HepG2 (cell line): ENCODE data around the gene RHBDF2. TPM values are rescaled to one million over a fixed set of nuclear protein-coding genes. Genes with fewer than 3 reads are reported as not detected.

Source experiments
- AGO1 ChIP-seq: fragments of 200-400 bp; formaldehyde crosslinking; IDR thresholded peaks from 2 replicates; pipeline ENCODE4 v1.6.1; 2017; ENCODE audit warnings: mild to moderate bottlenecking, low read depth, low read length, moderate library complexity; ENCODE audit not compliant: poor library complexity, severe bottlenecking
- ELF4 ChIP-seq: sonication (generic); formaldehyde crosslinking; IDR thresholded peaks from 2 replicates; pipeline ENCODE4 v1.5.0; 2020; ENCODE audit warnings: missing genetic modification reagents, mild to moderate bottlenecking, moderate library complexity, borderline replicate concordance
- KMT2A ChIP-seq: sonication (generic); formaldehyde crosslinking; IDR thresholded peaks from 2 replicates; pipeline ENCODE4 v1.4.0; 2020; ENCODE audit warnings: missing genetic modification reagents
- RELA ChIP-seq: sonication (generic); formaldehyde crosslinking; IDR thresholded peaks from 2 replicates; pipeline ENCODE4 v1.4.0; 2020; ENCODE audit warnings: missing genetic modification reagents
- REPIN1 ChIP-seq: sonication (generic); formaldehyde crosslinking; IDR thresholded peaks from 2 replicates; pipeline ENCODE4 v1.8.0; 2022; ENCODE audit warnings: missing genetic modification reagents, low read depth, mild to moderate bottlenecking, borderline replicate concordance
- RFX3 ChIP-seq: IDR thresholded peaks from 2 replicates; pipeline ENCODE4 v1.6.1; 2016; ENCODE audit warnings: missing biosample characterization, missing genetic modification reagents
- TAF1 ChIP-seq: sonication (generic); formaldehyde crosslinking; IDR thresholded peaks from 2 replicates; pipeline ENCODE4 v1.4.0; 2020; ENCODE audit warnings: missing genetic modification reagents
- TEAD3 ChIP-seq: optimal IDR thresholded peaks from 2 replicates; pipeline ENCODE3; 2016; ENCODE audit warnings: borderline replicate concordance
- ZBTB44 ChIP-seq: sonication (generic); formaldehyde crosslinking; IDR thresholded peaks from 2 replicates; pipeline ENCODE4 v1.4.0; 2020; ENCODE audit warnings: missing genetic modification reagents
- ZMYM4 ChIP-seq: sonication (generic); formaldehyde crosslinking; IDR thresholded peaks from 2 replicates; pipeline ENCODE4 v1.8.1; 2023; ENCODE audit warnings: mild to moderate bottlenecking, missing genetic modification reagents
- ZNF20 ChIP-seq: sonication (generic); formaldehyde crosslinking; IDR thresholded peaks from 2 replicates; pipeline ENCODE4 v1.4.0; 2020; ENCODE audit warnings: mild to moderate bottlenecking, moderate library complexity, missing genetic modification reagents
- ZNF331 ChIP-seq: sonication (generic); formaldehyde crosslinking; IDR thresholded peaks from 2 replicates; pipeline ENCODE4 v1.4.0; 2020; ENCODE audit warnings: missing genetic modification reagents
- ZNF333 ChIP-seq: sonication (generic); formaldehyde crosslinking; IDR thresholded peaks from 2 replicates; pipeline ENCODE4 v1.4.0; 2020; ENCODE audit warnings: mild to moderate bottlenecking, missing genetic modification reagents, borderline replicate concordance
- ZNF512B ChIP-seq: sonication (generic); formaldehyde crosslinking; IDR thresholded peaks from 2 replicates; pipeline ENCODE4 v1.5.1; 2020; ENCODE audit warnings: missing genetic modification reagents, mild to moderate bottlenecking, borderline replicate concordance
- ZNF7 ChIP-seq: IDR thresholded peaks from 2 replicates; pipeline ENCODE4 v1.6.1; 2016; ENCODE audit warnings: missing biosample characterization, missing genetic modification reagents
- ZNF772 ChIP-seq: sonication (generic); formaldehyde crosslinking; IDR thresholded peaks from 2 replicates; pipeline ENCODE4 v1.5.0; 2020; ENCODE audit warnings: mild to moderate bottlenecking, missing genetic modification reagents
- ZNF841 ChIP-seq: sonication (generic); formaldehyde crosslinking; IDR thresholded peaks from 2 replicates; pipeline ENCODE4 v1.8.1; 2023; ENCODE audit warnings: missing genetic modification reagents, borderline replicate concordance
- polyA plus RNA-seq, 8 experiments: library from polyadenylated mRNA; depleted of rRNA in 3 of 8; stranded (reverse) in 7 of 8; unstranded in 1 of 8; fragments of >200 nt; fragmentation: Illumina TruSeq in 4 of 8; extraction: Trizol in 4 of 8; gene quantifications; 2 replicates each; pipeline versions ENCODE4 v1.2.1 to v1.2.3, GENCODE V29; 2011 to 2016; ENCODE audit warnings: low read depth in 4 of 8, missing spikeins in 1 of 8, mixed read lengths in 1 of 8; ENCODE audit not compliant: insufficient read depth in 1 of 8
- total RNA-seq, 5 experiments: library from RNA; depleted of rRNA; stranded (reverse); fragments of >200 nt; fragmentation: Illumina TruSeq; extraction: Trizol; gene quantifications; 2 replicates each; pipeline ENCODE4 v1.2.3, GENCODE V29; 2016; ENCODE audit warnings: low read depth in 1 of 5
- TF ChIP-seq, protein P1 (sequence below): sonication (generic); formaldehyde crosslinking; IDR thresholded peaks from 2 replicates; pipeline ENCODE4 v1.5.1; 2020; ENCODE audit warnings: mild to moderate bottlenecking, missing genetic modification reagents, borderline replicate concordance
- TF ChIP-seq, protein P2 (sequence below): sonication (generic); formaldehyde crosslinking; IDR thresholded peaks from 2 replicates; pipeline ENCODE4 v1.4.0; 2020; ENCODE audit warnings: missing genetic modification reagents

Gene RHBDF2
- total and polyA plus RNA-seq, 2 of the 13 experiments (the other 11 are each of a cell fraction or from before 2014, with no cell fraction given) = 7.8 to 24.2 TPM

- TF ChIP-seq ELF4 (CRISPR knock-in tag) (no peak), ZNF331 (CRISPR knock-in tag) (0 out of 2 replicates have a peak, but pooled peaks have one; percentile 3), ZNF20 (CRISPR knock-in tag) (no peak), TEAD3 (CRISPR knock-in tag) (no peak), KMT2A (CRISPR knock-in tag) (no peak), ZNF512B (CRISPR knock-in tag) (no peak), ZMYM4 (CRISPR knock-in tag) (no peak), RFX3 (CRISPR knock-in tag) (no peak), ZBTB44 (CRISPR knock-in tag) (no peak), REPIN1 (CRISPR knock-in tag) (no peak), ZNF7 (CRISPR knock-in tag) (no peak), ZNF841 (CRISPR knock-in tag) (no peak), RELA (CRISPR knock-in tag) (no peak), ZNF772 (CRISPR knock-in tag) (peak; percentile 13; the same call in 1 of the 2 replicates), AGO1 (no peak), ZNF333 (CRISPR knock-in tag) (no peak), TAF1 (CRISPR knock-in tag) (no peak)
- TF ChIP-seq, protein P1, sequence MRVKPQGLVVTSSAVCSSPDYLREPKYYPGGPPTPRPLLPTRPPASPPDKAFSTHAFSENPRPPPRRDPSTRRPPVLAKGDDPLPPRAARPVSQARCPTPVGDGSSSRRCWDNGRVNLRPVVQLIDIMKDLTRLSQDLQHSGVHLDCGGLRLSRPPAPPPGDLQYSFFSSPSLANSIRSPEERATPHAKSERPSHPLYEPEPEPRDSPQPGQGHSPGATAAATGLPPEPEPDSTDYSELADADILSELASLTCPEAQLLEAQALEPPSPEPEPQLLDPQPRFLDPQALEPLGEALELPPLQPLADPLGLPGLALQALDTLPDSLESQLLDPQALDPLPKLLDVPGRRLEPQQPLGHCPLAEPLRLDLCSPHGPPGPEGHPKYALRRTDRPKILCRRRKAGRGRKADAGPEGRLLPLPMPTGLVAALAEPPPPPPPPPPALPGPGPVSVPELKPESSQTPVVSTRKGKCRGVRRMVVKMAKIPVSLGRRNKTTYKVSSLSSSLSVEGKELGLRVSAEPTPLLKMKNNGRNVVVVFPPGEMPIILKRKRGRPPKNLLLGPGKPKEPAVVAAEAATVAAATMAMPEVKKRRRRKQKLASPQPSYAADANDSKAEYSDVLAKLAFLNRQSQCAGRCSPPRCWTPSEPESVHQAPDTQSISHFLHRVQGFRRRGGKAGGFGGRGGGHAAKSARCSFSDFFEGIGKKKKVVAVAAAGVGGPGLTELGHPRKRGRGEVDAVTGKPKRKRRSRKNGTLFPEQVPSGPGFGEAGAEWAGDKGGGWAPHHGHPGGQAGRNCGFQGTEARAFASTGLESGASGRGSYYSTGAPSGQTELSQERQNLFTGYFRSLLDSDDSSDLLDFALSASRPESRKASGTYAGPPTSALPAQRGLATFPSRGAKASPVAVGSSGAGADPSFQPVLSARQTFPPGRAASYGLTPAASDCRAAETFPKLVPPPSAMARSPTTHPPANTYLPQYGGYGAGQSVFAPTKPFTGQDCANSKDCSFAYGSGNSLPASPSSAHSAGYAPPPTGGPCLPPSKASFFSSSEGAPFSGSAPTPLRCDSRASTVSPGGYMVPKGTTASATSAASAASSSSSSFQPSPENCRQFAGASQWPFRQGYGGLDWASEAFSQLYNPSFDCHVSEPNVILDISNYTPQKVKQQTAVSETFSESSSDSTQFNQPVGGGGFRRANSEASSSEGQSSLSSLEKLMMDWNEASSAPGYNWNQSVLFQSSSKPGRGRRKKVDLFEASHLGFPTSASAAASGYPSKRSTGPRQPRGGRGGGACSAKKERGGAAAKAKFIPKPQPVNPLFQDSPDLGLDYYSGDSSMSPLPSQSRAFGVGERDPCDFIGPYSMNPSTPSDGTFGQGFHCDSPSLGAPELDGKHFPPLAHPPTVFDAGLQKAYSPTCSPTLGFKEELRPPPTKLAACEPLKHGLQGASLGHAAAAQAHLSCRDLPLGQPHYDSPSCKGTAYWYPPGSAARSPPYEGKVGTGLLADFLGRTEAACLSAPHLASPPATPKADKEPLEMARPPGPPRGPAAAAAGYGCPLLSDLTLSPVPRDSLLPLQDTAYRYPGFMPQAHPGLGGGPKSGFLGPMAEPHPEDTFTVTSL (CRISPR knock-in tag) = no peak
- TF ChIP-seq, protein P2, sequence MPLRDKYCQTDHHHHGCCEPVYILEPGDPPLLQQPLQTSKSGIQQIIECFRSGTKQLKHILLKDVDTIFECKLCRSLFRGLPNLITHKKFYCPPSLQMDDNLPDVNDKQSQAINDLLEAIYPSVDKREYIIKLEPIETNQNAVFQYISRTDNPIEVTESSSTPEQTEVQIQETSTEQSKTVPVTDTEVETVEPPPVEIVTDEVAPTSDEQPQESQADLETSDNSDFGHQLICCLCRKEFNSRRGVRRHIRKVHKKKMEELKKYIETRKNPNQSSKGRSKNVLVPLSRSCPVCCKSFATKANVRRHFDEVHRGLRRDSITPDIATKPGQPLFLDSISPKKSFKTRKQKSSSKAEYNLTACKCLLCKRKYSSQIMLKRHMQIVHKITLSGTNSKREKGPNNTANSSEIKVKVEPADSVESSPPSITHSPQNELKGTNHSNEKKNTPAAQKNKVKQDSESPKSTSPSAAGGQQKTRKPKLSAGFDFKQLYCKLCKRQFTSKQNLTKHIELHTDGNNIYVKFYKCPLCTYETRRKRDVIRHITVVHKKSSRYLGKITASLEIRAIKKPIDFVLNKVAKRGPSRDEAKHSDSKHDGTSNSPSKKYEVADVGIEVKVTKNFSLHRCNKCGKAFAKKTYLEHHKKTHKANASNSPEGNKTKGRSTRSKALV (CRISPR knock-in tag) = no peak
Observed at GRCh38 chr17:76453431-76453743, 47.8 kb downstream of the RHBDF2 start (continued).
